ENCODE measurements around the gene LGR4.
A peak's percentile ranks its signal among the peaks of the same experiment; 100 is the strongest.

The LGR4 gene

DNA sequence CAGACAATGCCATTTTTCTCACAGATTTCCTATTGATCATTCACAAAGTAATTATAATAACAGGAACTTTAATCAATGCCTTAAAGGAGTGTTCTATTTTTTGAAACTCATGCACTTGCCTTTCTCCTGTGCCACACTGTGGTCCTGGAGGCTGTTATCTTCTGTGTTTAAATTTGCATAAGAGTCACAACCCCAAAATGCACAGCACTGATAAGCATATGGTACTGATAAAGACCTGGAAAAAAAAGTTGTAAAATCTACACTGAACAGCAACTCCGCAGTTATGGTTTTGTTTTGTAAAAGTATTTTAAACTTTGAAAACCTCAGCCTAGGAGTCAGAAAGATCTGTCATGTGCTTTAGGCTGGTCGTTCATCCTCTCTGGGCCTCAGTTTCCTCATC is 100.4 kb downstream of the LGR4 start:
- no peak for DNase-seq
- Mint-ChIP-seq H3K4me3 (no peak overlapping the region), H3K9me3 (no peaks in the 10 kb centered on the region), H3K27me3 (ENCODE audit: low read depth, poor library complexity) (no peaks in the 10 kb centered on the region), H3K27ac (no peak overlapping the region), H3K36me3 (ENCODE audit: low read depth) (peaks cover 81% of the 10 kb centered on the region), H3K4me1 (peaks cover 9% of the 10 kb centered on the region)
- TF ChIP-seq, protein P1, sequence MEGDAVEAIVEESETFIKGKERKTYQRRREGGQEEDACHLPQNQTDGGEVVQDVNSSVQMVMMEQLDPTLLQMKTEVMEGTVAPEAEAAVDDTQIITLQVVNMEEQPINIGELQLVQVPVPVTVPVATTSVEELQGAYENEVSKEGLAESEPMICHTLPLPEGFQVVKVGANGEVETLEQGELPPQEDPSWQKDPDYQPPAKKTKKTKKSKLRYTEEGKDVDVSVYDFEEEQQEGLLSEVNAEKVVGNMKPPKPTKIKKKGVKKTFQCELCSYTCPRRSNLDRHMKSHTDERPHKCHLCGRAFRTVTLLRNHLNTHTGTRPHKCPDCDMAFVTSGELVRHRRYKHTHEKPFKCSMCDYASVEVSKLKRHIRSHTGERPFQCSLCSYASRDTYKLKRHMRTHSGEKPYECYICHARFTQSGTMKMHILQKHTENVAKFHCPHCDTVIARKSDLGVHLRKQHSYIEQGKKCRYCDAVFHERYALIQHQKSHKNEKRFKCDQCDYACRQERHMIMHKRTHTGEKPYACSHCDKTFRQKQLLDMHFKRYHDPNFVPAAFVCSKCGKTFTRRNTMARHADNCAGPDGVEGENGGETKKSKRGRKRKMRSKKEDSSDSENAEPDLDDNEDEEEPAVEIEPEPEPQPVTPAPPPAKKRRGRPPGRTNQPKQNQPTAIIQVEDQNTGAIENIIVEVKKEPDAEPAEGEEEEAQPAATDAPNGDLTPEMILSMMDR (IDR thresholded peaks at IDR 0.05): no peak

DNA sequence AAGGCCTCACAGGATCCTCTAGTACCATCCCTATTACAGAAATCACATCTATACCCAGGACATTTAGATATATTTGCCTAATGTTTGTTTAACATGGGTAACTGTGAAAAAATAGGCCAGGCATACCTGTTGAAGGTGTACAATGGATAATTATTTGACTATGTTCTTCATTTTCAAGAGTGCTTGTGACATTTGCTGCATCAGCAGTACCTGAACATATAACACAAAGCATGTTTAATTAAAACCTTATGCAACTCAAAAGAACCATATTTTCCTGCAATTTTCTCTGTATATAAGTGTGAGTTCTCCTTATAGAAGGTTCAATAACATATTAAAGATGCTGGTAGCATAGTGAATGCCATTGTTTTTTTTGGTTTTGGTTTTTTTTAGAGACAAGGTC is 101.1 kb downstream of the LGR4 start:
- Mint-ChIP-seq H3K4me1 (peaks cover 9% of the 10 kb centered on the region), H3K27me3 (ENCODE audit: low read depth, poor library complexity) (no peaks in the 10 kb centered on the region), H3K9me3 (no peaks in the 10 kb centered on the region), H3K4me3 (no peak overlapping the region), H3K36me3 (ENCODE audit: low read depth) (peaks cover 79% of the 10 kb centered on the region), H3K27ac (no peak overlapping the region)
- TF ChIP-seq, protein P1 (IDR thresholded peaks at IDR 0.05): no peak
- DNase-seq: no peak

DNA sequence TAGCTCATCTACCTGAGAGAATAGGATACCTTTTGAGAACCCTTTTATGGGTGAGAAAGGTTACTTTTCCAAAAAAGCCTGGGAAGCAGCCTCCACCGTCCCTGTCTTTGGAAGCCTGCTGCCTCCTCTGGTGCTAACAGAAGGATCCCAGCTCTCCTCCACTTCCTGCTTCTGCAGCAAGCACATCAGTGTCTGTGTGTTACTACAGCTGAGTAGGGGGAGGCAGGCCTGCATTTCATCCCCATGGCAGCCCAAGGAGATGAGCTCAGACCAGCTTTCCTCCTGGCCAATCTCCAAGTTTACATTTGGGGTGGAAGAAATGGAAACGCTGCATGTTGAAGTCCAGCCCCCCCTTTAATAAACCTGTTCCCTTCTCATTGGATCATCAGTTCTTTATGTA is 102.2 kb downstream of the LGR4 start:
- TF ChIP-seq, protein P1 (IDR thresholded peaks at IDR 0.05): no peak
- Mint-ChIP-seq H3K9me3 (no peaks in the 10 kb centered on the region), H3K36me3 (ENCODE audit: low read depth) (peaks cover 72% of the 10 kb centered on the region), H3K4me3 (no peak overlapping the region), H3K27me3 (ENCODE audit: low read depth, poor library complexity) (no peaks in the 10 kb centered on the region), H3K27ac (peak overlapping the region; percentile 57), H3K4me1 (peaks cover 9% of the 10 kb centered on the region)
- DNase-seq: no peak

DNA sequence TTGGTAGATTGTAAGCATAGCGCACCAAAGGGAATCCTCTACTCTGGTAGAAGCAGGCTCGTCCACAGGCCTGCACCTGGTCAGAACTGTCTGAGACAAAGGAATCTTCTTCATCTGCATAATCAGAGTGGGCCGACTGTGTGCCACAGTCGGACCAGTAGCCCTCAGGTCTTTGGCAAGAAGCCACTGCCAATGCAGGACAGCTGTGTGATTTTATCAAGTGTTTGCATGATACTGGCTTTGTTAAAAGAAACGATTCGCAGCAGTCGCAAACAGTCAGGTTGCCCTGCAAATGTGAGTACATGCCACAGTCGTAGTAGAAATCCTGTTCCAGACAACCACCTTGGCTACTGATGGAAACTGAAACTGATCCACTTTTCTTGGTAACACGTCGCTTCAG is 104.7 kb downstream of the LGR4 start:
- Mint-ChIP-seq H3K27me3 (ENCODE audit: low read depth, poor library complexity) (peaks cover under 1% of the 10 kb centered on the region), H3K36me3 (ENCODE audit: low read depth) (peaks cover 49% of the 10 kb centered on the region), H3K4me3 (no peak overlapping the region), H3K27ac (peak overlapping the region; percentile 72), H3K9me3 (no peaks in the 10 kb centered on the region), H3K4me1 (peaks cover 19% of the 10 kb centered on the region)
- TF ChIP-seq, protein P1 (IDR thresholded peaks at IDR 0.05): no peak
- no peak for DNase-seq

DNA sequence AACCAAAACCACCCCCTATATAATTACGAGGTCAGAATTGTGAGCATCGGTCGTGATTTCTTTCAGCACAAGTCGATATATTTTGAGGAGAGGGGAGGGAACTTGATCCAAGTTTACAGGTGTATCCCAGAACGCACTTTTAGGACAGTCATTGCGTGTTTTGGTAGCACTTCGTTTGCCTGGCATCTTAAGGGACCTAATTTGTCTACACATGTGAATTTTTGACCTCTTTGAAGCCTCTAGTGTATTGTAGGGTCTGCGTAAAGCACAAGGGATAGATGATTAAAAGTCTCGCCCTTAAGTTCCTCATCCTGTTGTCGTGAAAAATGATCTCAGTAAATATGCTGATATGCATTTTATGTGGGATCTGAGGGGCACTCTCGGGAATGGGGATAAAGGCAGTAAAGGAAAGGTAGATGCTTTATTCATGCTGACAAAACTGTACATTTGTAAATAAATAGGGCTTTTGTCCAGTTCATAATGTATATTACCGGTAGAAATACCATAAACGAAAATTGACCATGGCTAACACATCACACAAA is 108.9 kb downstream of the LGR4 start:
- TF ChIP-seq, protein P1 (IDR thresholded peaks at IDR 0.05): no peak
- peaks cover 62% of the 10 kb centered on the region for H3K4me1 Mint-ChIP-seq
- peaks cover 7% of the 10 kb centered on the region for H3K27me3 Mint-ChIP-seq (ENCODE audit: low read depth, poor library complexity)
- peak overlapping the region; percentile 97 for H3K4me3 Mint-ChIP-seq
- peak overlapping the region; percentile 90 for H3K27ac Mint-ChIP-seq
- H3K9me3 Mint-ChIP-seq: no peaks in the 10 kb centered on the region
- H3K36me3 Mint-ChIP-seq (ENCODE audit: low read depth): peaks cover 37% of the 10 kb centered on the region
- DNase-seq: no peak

Data from nephron progenitor cell (in vitro differentiated cells).